Measurements from ENCODE around the gene LDB3.

The LDB3 gene

GRCh38 chr10:86785037-86785436 lies 116.7 kb downstream of the LDB3 start:
- no peak for TF ChIP-seq CTCF (IDR thresholded peaks at IDR 0.05; ENCODE audit: insufficient read depth, low read depth, low read length, missing control alignments)
- H3K4me3 ChIP-seq (ENCODE audit: low read depth, low read length): no peak overlapping the region
- DNase-seq (ENCODE audit: low read depth): no peak

All from GM12865 (cell line).